Stomach (tissue), 4 donors: Measurements from ENCODE around the gene CHMP2A.

Experiments used
- CTCF ChIP-seq, 7 experiments: fragments of 450-650 bp in 4 of 7; fragments of 200-600 bp in 3 of 7; sonication (generic) in 3 of 7; IDR thresholded peaks; one replicate each; pipeline ENCODE4 v1.5.1; 2016 to 2019; ENCODE audit warnings: antibody characterized with exemption in 7 of 7, control low read depth in 2 of 7, mild to moderate bottlenecking in 1 of 7
- POLR2A ChIP-seq, 4 donors: fragments of 450-650 bp; IDR thresholded peaks; one replicate each; pipeline ENCODE4 v1.6.1; 2016; ENCODE audit warnings: antibody characterized with exemption in 4 of 4, control low read depth in 2 of 4, mild to moderate bottlenecking in 1 of 4, moderate library complexity in 1 of 4

- TF ChIP-seq CTCF (IDR thresholded peaks at IDR 0.05) = no peak
- TF ChIP-seq POLR2A (IDR thresholded peaks at IDR 0.05) = no peak
Observed at GRCh38 chr19:58545286-58546018, 9.5 kb downstream of the CHMP2A start.
